Measurements from ENCODE around the gene C2CD4B. TPM values are rescaled to one million over a fixed set of nuclear protein-coding genes. Genes with fewer than 3 reads are reported as not detected.

The C2CD4B gene
- total RNA-seq, 3 donors from 2014 or later = 0.96 to 2.5 (median 0.98) TPM

DNA sequence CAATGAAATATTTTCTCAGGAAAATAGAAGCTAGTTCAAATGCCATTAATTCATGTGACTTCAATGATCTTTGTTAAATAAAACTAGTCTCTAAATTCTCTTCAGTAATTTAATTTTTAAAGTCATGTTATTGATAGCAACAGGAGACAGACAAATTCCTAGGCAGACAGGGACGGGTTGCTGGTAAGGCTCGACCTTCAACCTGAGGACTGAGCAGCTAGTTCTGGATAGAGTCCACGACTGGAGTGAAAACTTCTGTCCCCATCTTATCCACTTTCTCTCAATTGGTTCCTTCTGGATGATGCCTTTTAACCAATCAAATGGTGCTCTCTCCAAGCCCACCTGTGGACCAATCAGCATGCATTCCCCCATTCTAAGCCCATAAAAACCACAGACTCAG, 43.8 kb upstream of the C2CD4B start:
- intact Hi-C loops (cut with DNase I; ENCODE audit: low total_unique reads) = no loop called here
- TF ChIP-seq POLR2AphosphoS5 (IDR thresholded peaks at IDR 0.05) (no peak), POLR2A (IDR thresholded peaks at IDR 0.05) (no peak)
- TF ChIP-seq, protein P1, sequence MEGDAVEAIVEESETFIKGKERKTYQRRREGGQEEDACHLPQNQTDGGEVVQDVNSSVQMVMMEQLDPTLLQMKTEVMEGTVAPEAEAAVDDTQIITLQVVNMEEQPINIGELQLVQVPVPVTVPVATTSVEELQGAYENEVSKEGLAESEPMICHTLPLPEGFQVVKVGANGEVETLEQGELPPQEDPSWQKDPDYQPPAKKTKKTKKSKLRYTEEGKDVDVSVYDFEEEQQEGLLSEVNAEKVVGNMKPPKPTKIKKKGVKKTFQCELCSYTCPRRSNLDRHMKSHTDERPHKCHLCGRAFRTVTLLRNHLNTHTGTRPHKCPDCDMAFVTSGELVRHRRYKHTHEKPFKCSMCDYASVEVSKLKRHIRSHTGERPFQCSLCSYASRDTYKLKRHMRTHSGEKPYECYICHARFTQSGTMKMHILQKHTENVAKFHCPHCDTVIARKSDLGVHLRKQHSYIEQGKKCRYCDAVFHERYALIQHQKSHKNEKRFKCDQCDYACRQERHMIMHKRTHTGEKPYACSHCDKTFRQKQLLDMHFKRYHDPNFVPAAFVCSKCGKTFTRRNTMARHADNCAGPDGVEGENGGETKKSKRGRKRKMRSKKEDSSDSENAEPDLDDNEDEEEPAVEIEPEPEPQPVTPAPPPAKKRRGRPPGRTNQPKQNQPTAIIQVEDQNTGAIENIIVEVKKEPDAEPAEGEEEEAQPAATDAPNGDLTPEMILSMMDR (IDR thresholded peaks at IDR 0.05) = no peak
- peaks cover 0 to 18% of the 10 kb centered on the region in 2 donors for H3K9me3 ChIP-seq
- no peaks in the 10 kb centered on the region for H3K4me1 ChIP-seq
- H3K27me3 ChIP-seq = no peaks in the 10 kb centered on the region
- H3K36me3 ChIP-seq = no peaks in the 10 kb centered on the region
- H3K27ac ChIP-seq = no peak overlapping the region
- no peak for DNase-seq (ENCODE audit: low spot score in 2 of 2)
- no peak overlapping the region for H3K4me3 ChIP-seq

DNA sequence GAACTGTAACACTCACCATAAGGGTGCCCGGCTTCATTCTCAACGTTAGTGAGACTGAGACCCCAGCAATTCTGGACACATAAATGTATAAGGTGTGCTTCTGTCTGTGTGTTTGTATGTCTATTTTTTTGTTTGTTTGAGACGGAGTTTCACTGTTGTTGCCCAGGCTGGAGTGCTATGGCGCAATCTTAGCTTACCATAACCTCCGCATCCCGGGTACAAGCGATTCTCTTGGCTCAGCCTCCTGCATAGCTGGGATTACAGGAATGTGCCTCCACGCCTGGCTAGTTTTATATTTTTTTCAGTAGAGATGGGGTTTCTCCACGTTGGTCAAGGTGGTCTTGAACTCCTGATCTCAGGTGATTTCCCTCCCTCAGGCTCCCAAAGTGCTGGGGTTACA, 43.3 kb upstream of the C2CD4B start:
- no peaks in the 10 kb centered on the region for H3K27me3 ChIP-seq
- TF ChIP-seq POLR2A (IDR thresholded peaks at IDR 0.05) (no peak), POLR2AphosphoS5 (IDR thresholded peaks at IDR 0.05) (no peak)
- TF ChIP-seq, protein P1 (IDR thresholded peaks at IDR 0.05) = no peak
- no peaks in the 10 kb centered on the region for H3K36me3 ChIP-seq
- no peaks in the 10 kb centered on the region for H3K4me1 ChIP-seq
- H3K9me3 ChIP-seq = peaks cover 0 to 18% of the 10 kb centered on the region in 2 donors
- no peak overlapping the region for H3K4me3 ChIP-seq
- intact Hi-C loops (cut with DNase I; ENCODE audit: low total_unique reads) = no loop called here
- no peak for DNase-seq (ENCODE audit: low spot score in 2 of 2)
- no peak overlapping the region for H3K27ac ChIP-seq

DNA sequence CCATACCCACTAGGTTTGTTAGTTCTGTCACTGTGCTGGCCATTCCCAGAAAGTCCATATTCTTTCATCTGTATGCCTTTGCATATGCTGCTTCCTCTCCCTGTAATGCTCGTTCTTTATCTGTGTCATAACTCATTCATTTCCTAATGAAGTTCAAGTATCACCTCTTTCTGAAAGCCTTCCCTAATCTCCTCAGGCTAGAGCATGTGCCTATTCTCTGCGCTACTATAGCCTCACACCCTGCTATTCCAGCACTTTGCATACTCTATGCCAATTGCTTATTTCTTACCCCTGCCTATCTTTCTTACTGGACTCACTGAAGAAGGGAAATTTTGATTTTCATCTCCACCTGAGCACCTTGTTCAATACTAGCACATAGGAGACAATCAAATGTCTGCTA, 25.6 kb upstream of the C2CD4B start:
- Histone ChIP-seq H3K36me3 (no peaks in the 10 kb centered on the region), H3K9me3 (no peaks in the 10 kb centered on the region), H3K27me3 (peaks cover 0 to 5% of the 10 kb centered on the region in 2 donors), H3K4me3 (no peak overlapping the region), H3K27ac (no peak overlapping the region), H3K4me1 (no peaks in the 10 kb centered on the region)
- no peak for TF ChIP-seq POLR2A (IDR thresholded peaks at IDR 0.05)
- TF ChIP-seq POLR2AphosphoS5 (IDR thresholded peaks at IDR 0.05) = no peak
- TF ChIP-seq, protein P1 (IDR thresholded peaks at IDR 0.05) = no peak
- no peak for DNase-seq (ENCODE audit: low spot score in 2 of 2)
- intact Hi-C loops (cut with DNase I; ENCODE audit: low total_unique reads) = no loop called here

DNA sequence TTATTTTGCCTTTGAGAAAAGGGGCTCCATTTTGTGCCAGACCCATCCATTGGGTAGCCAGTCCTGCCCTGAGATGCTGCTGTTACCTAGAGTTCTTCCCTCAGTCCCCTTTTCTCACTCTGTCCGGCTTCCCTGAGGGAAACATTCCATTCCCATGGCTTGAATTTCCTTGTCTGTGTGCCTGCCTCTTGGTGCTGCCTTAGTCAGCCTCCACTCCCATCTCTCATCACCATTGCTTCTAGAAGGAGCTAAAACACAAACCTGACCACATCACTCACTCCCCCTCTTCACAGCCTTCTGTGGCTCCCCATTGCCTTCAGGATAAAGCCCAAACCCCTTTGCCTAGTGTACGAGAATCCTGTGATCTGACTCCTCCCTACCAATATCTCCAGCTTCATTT, 25.2 kb upstream of the C2CD4B start:
- no peak overlapping the region for H3K27ac ChIP-seq
- DNase-seq (ENCODE audit: low spot score in 2 of 2) = no peak
- no peak overlapping the region for H3K4me3 ChIP-seq
- intact Hi-C loops (cut with DNase I; ENCODE audit: low total_unique reads) = no loop called here
- TF ChIP-seq POLR2AphosphoS5 (IDR thresholded peaks at IDR 0.05) (no peak), POLR2A (IDR thresholded peaks at IDR 0.05) (no peak)
- TF ChIP-seq, protein P1 (IDR thresholded peaks at IDR 0.05) = no peak
- H3K9me3 ChIP-seq = no peaks in the 10 kb centered on the region
- H3K27me3 ChIP-seq = peaks cover 0 to 5% of the 10 kb centered on the region in 2 donors
- H3K4me1 ChIP-seq = no peaks in the 10 kb centered on the region
- no peaks in the 10 kb centered on the region for H3K36me3 ChIP-seq

DNA sequence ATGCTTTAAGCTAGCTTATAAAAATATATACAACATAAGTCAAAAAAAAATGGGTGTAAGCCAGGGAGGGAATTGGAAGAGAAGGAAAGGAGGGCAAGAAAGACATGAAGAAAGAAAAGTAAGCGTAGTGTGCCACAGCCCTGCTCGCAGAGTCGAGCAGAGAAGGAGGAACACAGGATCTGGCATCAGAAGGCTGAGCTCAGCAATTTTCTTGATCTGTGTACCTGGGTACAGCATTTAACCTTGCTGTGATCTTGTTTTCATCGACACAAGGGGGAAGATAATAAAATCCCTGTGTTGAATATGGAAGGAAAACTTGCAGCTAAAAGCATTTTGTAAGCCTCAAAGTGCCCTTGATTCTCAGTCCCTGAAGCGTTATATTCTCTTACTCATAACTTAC, 23.7 kb upstream of the C2CD4B start:
- H3K27ac ChIP-seq = no peak overlapping the region
- intact Hi-C loops (cut with DNase I; ENCODE audit: low total_unique reads) = no loop called here
- DNase-seq (ENCODE audit: low spot score in 2 of 2) = no peak
- no peaks in the 10 kb centered on the region for H3K9me3 ChIP-seq
- TF ChIP-seq POLR2AphosphoS5 (IDR thresholded peaks at IDR 0.05) = no peak
- no peak for TF ChIP-seq POLR2A (IDR thresholded peaks at IDR 0.05)
- TF ChIP-seq, protein P1 (IDR thresholded peaks at IDR 0.05) = no peak
- no peaks in the 10 kb centered on the region for H3K36me3 ChIP-seq
- H3K4me1 ChIP-seq = no peaks in the 10 kb centered on the region
- no peak overlapping the region for H3K4me3 ChIP-seq
- H3K27me3 ChIP-seq = peaks cover 0 to 5% of the 10 kb centered on the region in 2 donors

Measured in breast epithelium (tissue), 4 donors.